Measurements from ENCODE around the gene COX5B. TPM values are rescaled to one million over a fixed set of nuclear protein-coding genes. Genes with fewer than 3 reads are reported as not detected.
A peak's percentile ranks its signal among the peaks of the same experiment; 100 is the strongest.

The COX5B gene
- total RNA-seq, 1 donor from 2014 or later, result 213 TPM

DNA sequence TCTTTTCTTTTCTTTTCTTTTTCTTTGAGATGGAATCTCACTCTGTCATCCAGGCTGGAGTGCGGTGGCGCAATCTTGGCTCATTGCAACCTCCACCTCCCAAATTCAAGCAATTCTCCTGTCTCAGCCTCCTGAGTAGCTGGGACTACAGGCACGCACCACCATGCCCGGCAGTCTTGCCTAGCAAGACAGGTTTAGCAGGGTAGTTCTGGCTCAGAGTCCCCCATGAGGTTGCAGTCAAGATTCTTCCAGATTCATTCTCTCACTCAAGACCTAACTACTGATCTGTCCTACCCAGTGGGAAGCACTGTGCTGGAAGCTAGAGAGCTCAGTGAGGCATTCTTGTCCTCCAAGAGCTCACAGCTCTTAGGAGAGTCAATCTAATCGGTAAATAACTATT lies 49.9 kb downstream of the COX5B start:
- Histone ChIP-seq H2AFZ (ENCODE audit: low read depth, low read length) (no peak overlapping the region), H3K27ac (ENCODE audit: low read depth, low read length) (no peak overlapping the region), H3K4me2 (ENCODE audit: low read length) (no peak overlapping the region), H3K4me3 (ENCODE audit: insufficient read depth, low read depth, low read length) (no peak overlapping the region), H4K20me1 (ENCODE audit: insufficient read depth, low read length) (no peaks in the 10 kb centered on the region), H3K27me3 (ENCODE audit: insufficient read depth, low read length) (no peaks in the 10 kb centered on the region), H3K9me3 (ENCODE audit: insufficient read depth, low read depth, low read length) (peaks cover 2% of the 10 kb centered on the region), H3K9ac (ENCODE audit: low read length) (no peak overlapping the region), H3K4me1 (ENCODE audit: insufficient read depth, low read length) (no peaks in the 10 kb centered on the region), H3K79me2 (ENCODE audit: insufficient read depth, low read length) (no peaks in the 10 kb centered on the region), H3K36me3 (ENCODE audit: insufficient read depth, low read length) (no peaks in the 10 kb centered on the region)
- H3K4me3 Mint-ChIP-seq (ENCODE audit: unreplicated experiment), result no peak overlapping the region
- FAIRE-seq, result no peak
- DNase-seq (ENCODE audit: low read depth), result no peak
- no peaks in the 10 kb centered on the region for H3K36me3 Mint-ChIP-seq (ENCODE audit: low read depth, unreplicated experiment)
- H3K4me1 Mint-ChIP-seq (ENCODE audit: low read depth, unreplicated experiment), result peaks cover 8% of the 10 kb centered on the region
- no peaks in the 10 kb centered on the region for H3K27me3 Mint-ChIP-seq (ENCODE audit: low read depth, unreplicated experiment)
- peaks cover 2% of the 10 kb centered on the region for H3K9me3 Mint-ChIP-seq (ENCODE audit: unreplicated experiment)
- H3K27ac Mint-ChIP-seq (ENCODE audit: unreplicated experiment), result no peak overlapping the region
- TF ChIP-seq EZH2 (IDR thresholded peaks at IDR 0.05; ENCODE audit: insufficient read depth, low read length), result no peak
- TF ChIP-seq, protein P1, sequence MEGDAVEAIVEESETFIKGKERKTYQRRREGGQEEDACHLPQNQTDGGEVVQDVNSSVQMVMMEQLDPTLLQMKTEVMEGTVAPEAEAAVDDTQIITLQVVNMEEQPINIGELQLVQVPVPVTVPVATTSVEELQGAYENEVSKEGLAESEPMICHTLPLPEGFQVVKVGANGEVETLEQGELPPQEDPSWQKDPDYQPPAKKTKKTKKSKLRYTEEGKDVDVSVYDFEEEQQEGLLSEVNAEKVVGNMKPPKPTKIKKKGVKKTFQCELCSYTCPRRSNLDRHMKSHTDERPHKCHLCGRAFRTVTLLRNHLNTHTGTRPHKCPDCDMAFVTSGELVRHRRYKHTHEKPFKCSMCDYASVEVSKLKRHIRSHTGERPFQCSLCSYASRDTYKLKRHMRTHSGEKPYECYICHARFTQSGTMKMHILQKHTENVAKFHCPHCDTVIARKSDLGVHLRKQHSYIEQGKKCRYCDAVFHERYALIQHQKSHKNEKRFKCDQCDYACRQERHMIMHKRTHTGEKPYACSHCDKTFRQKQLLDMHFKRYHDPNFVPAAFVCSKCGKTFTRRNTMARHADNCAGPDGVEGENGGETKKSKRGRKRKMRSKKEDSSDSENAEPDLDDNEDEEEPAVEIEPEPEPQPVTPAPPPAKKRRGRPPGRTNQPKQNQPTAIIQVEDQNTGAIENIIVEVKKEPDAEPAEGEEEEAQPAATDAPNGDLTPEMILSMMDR (IDR thresholded peaks at IDR 0.05; ENCODE audit: insufficient read depth, low read depth, low read length), result no peak

DNA sequence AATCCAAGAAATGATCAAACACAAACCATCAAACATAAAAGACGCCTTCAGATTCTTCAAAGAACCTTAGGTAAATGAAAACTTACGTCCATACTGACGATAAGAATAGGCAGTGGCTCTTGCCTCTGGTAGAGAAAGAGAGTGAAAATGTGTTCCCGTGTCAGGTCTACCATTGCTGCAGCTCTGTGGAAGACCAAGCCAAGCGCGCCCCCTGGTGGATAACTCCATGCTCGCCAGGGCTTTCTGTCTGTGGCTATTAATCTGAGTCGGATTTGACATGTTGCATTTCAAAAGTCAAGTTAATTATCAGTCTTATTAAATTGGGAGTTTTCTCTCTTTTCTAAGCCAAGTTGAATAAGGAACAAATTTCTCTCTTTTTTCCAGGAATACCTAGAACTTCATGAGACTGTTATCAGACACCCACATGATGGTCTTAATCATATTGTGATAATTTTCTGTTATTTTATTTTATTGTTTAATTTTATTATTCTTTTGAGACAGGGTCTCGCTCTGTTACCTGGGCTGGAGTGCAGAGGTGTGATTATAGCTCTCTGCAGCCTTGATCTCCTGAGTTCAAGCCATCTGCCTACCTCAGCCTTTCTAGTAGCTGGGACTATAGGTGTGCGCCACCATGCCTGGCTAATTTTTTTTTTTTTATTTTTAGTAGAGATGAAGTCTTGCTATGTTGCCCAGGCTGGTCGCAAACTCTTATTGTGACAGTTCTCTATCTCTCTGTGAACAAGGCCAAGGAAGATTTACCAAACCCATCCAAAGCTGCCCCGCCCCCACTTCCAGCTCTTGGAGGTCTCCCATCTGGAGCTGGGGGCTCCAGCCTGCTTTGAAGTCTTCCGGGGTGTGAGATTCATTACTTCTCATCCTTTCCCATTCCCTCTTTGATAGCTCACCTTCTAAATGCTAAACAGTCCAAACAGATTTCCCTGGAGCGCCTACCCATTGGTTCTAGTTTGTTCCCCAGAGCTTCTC lies 51.7 kb downstream of the COX5B start:
- peak overlapping the region; percentile 63 for H3K4me2 ChIP-seq (ENCODE audit: low read length)
- H3K36me3 Mint-ChIP-seq (ENCODE audit: low read depth, unreplicated experiment), result no peaks in the 10 kb centered on the region
- DNase-seq (ENCODE audit: low read depth) (peak; percentile 32), FAIRE-seq (peak; percentile 59)
- TF ChIP-seq EZH2 (IDR thresholded peaks at IDR 0.05; ENCODE audit: insufficient read depth, low read length), result no peak
- TF ChIP-seq, protein P1 (IDR thresholded peaks at IDR 0.05; ENCODE audit: insufficient read depth, low read depth, low read length), result peak; percentile 96
- no peaks in the 10 kb centered on the region for H3K36me3 ChIP-seq (ENCODE audit: insufficient read depth, low read length)
- no peaks in the 10 kb centered on the region for H3K79me2 ChIP-seq (ENCODE audit: insufficient read depth, low read length)
- H2AFZ ChIP-seq (ENCODE audit: low read depth, low read length), result peak overlapping the region; percentile 42
- no peaks in the 10 kb centered on the region for H3K4me1 ChIP-seq (ENCODE audit: insufficient read depth, low read length)
- peaks cover 2% of the 10 kb centered on the region for H3K4me1 Mint-ChIP-seq (ENCODE audit: low read depth, unreplicated experiment)
- no peak overlapping the region for H3K9ac ChIP-seq (ENCODE audit: low read length)
- H3K27ac Mint-ChIP-seq (ENCODE audit: unreplicated experiment), result no peak overlapping the region
- peaks cover 2% of the 10 kb centered on the region for H3K9me3 ChIP-seq (ENCODE audit: insufficient read depth, low read depth, low read length)
- H3K27me3 ChIP-seq (ENCODE audit: insufficient read depth, low read length), result no peaks in the 10 kb centered on the region
- H3K4me3 ChIP-seq (ENCODE audit: insufficient read depth, low read depth, low read length), result no peak overlapping the region
- no peak overlapping the region for H3K27ac ChIP-seq (ENCODE audit: low read depth, low read length)
- H4K20me1 ChIP-seq (ENCODE audit: insufficient read depth, low read length), result no peaks in the 10 kb centered on the region
- H3K9me3 Mint-ChIP-seq (ENCODE audit: unreplicated experiment), result no peaks in the 10 kb centered on the region
- no peak overlapping the region for H3K4me3 Mint-ChIP-seq (ENCODE audit: unreplicated experiment)
- H3K27me3 Mint-ChIP-seq (ENCODE audit: low read depth, unreplicated experiment), result peaks cover 2% of the 10 kb centered on the region

Other genes starting within 250 kb of the COX5B start
- gene ANKRD36B, start 56.2 kb upstream of the COX5B start, total RNA-seq, result 15.3 and 20.0 TPM in 2 replicates
- gene ACTR1B, start 18.0 kb downstream of the COX5B start, total RNA-seq, result 35.6 and 36.2 TPM in 2 replicates
- gene C2orf92, start 23.7 kb downstream of the COX5B start, total RNA-seq, result 8.5 and 15.3 TPM in 2 replicates
- 0.14 and 0.73 TPM in 2 replicates for gene ZAP70, start 67.5 kb downstream of the COX5B start, total RNA-seq

Measured in astrocyte (in vitro differentiated cells and primary cell).